Duodenal mucosa (tissue), 2 donors: ENCODE measurements around the gene DDAH1.

Source experiments
- H3K27ac ChIP-seq: one replicate; pipeline ENCODE4 v1.7.0; 2013; ENCODE audit warnings: low read depth, low read length
- H3K27me3 ChIP-seq, 2 donors: one replicate each; pipeline ENCODE4 v1.7.0; 2013; ENCODE audit warnings: low read length in 2 of 2, control low read depth in 1 of 2; ENCODE audit not compliant: insufficient read depth in 2 of 2, control insufficient read depth in 1 of 2
- H3K36me3 ChIP-seq, 2 donors: one replicate each; pipeline ENCODE4 v1.7.0; 2013; ENCODE audit warnings: low read length in 2 of 2, control low read depth in 1 of 2; ENCODE audit not compliant: insufficient read depth in 2 of 2, control insufficient read depth in 1 of 2
- H3K4me1 ChIP-seq, 2 donors: one replicate each; pipeline ENCODE4 v1.7.0; 2013; ENCODE audit warnings: low read length in 2 of 2, control low read depth in 1 of 2; ENCODE audit not compliant: insufficient read depth in 2 of 2, control insufficient read depth in 1 of 2
- H3K4me3 ChIP-seq, 2 donors: one replicate each; pipeline ENCODE4 v1.7.0; 2013; ENCODE audit warnings: low read length in 2 of 2, low read depth in 1 of 2
- H3K9ac ChIP-seq, 2 donors: one replicate each; pipeline ENCODE4 v1.7.0; 2013; ENCODE audit warnings: low read length in 2 of 2, low read depth in 1 of 2
- H3K9me3 ChIP-seq, 2 donors: one replicate each; pipeline ENCODE4 v1.7.0; 2013; ENCODE audit warnings: low read length in 2 of 2, control low read depth in 1 of 2; ENCODE audit not compliant: control insufficient read depth in 1 of 2

The DDAH1 gene

DNA sequence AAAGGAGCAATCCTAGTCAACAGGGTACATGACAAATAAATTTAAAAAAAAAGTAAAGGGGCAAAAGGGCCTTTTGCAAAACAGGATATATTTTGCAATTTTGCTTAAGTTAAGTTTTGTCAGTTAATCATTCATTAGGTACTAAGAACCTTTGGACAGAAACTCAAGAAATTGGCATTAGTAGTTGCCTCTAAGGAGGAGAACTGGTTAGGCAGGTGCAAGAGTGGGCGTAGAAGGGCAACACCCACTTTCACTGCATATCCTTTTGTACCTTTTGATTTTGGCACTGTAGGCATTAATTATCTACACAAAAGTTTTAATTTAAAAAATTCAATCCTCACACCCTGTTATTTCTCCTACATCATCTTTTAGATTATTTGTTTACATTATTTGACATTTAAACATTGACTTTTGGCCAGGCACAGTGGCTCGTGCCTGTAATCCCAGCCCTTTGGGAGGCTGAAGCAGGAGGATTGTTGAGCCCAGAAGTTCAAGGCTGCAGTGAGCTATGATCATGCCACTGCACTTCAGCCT is 4.3 kb downstream of the DDAH1 start:
- Histone ChIP-seq H3K9me3 (no peaks in the 10 kb centered on the region), H3K9ac (no peak overlapping the region), H3K4me3 (peak overlapping the region; percentile 19 to 42), H3K27me3 (no peaks in the 10 kb centered on the region), H3K4me1 (peaks cover 23 to 50% of the 10 kb centered on the region in 2 donors), H3K36me3 (no peaks in the 10 kb centered on the region), H3K27ac (no peak overlapping the region)

DNA sequence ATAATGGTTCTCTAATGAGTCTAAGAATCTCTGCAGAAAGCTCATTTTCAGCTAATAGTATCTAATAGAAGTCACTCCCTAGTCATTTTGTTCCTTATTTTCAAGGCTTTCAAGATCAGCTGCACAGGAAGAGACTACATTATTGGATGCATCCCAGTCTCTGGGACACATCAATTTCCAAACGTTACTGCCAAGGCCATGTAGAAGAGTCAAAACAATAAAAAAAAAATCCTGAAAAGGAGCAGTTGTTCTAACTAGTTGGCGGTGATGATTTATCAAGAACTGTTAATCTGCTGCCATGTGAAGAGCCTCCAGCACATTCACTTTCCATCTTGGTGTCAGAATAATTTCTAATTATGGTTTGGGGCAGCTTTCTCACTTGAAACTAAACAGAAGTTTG is 5.7 kb downstream of the DDAH1 start:
- Histone ChIP-seq H3K27me3 (no peaks in the 10 kb centered on the region), H3K9me3 (no peaks in the 10 kb centered on the region), H3K4me3 (no peak overlapping the region), H3K36me3 (no peaks in the 10 kb centered on the region), H3K27ac (no peak overlapping the region), H3K9ac (no peak overlapping the region), H3K4me1 (peaks cover 21 to 47% of the 10 kb centered on the region in 2 donors)

DNA sequence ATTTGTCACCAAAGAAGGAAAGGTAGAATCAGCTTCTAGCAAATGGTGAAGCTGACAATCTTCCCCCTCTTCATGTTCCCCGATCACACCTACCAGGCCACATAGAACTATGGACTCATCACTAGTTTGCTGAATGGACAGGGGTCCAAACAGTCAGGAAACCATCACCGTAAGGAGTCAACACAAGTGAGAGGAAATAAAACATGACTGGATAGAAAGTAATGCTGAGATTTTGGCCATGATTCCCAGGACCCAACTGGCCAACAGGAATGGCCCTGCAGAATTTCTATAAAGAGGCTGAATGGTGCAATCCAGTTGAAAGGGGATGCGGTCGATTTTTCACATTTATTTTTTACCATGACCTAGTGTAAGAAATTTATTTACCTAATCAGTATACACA is 10.7 kb downstream of the DDAH1 start:
- Histone ChIP-seq H3K9ac (no peak overlapping the region), H3K27me3 (no peaks in the 10 kb centered on the region), H3K4me1 (peaks cover 0 to 23% of the 10 kb centered on the region in 2 donors), H3K4me3 (no peak overlapping the region), H3K27ac (no peak overlapping the region), H3K36me3 (no peaks in the 10 kb centered on the region), H3K9me3 (no peaks in the 10 kb centered on the region)

DNA sequence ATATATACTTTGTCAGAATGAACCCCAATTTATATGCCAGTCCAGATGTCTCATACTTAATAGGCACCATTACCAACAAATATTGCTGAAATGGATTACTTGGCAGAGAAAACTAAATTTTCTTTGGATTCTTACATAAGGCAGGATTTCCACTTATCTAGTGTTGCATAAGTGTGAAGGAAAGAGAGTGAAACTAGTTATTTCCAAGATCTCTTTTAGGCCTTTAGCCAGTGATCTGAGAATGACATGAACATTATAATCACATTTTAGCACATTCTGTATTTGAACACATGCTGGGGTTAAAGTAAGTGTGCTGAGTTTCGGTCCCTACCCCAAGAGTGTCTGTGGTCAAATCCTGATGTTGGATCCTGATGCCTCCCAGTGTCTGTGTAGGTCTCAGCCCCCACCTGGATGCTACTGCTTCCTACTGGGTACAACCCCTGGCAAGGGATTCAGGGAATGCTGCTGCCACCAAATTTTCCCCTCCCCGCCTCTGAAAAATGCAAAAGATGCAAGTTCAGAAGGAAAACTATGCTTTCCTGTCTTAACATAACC is 11.2 kb downstream of the DDAH1 start:
- no peaks in the 10 kb centered on the region for H3K27me3 ChIP-seq
- H3K36me3 ChIP-seq: no peaks in the 10 kb centered on the region
- H3K4me1 ChIP-seq: peaks cover 0 to 24% of the 10 kb centered on the region in 2 donors
- H3K9ac ChIP-seq: no peak overlapping the region
- H3K4me3 ChIP-seq: no peak overlapping the region
- H3K9me3 ChIP-seq: no peaks in the 10 kb centered on the region
- no peak overlapping the region for H3K27ac ChIP-seq

DNA sequence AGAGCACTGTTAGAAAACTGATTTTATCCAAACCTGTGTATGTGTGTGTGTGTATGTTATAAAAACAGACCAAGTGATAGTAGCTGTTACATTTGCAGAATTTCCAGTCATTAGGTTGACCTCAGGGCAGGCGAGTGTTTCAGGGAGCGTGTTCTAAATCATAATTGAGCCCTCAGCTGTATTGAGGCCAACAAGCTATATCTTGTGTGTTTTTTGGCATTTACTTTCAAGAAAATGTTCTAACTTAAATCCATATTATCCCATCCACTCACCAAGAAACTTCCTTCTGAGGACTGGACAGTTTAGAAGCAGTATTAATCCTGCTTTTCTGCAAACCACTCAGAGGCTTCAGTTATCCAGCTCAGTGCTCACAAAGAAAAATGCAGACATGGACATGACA is 12.0 kb downstream of the DDAH1 start:
- no peak overlapping the region for H3K4me3 ChIP-seq
- H3K9ac ChIP-seq: no peak overlapping the region
- H3K9me3 ChIP-seq: no peaks in the 10 kb centered on the region
- no peak overlapping the region for H3K27ac ChIP-seq
- H3K36me3 ChIP-seq: no peaks in the 10 kb centered on the region
- H3K27me3 ChIP-seq: no peaks in the 10 kb centered on the region
- H3K4me1 ChIP-seq: peaks cover 0 to 22% of the 10 kb centered on the region in 2 donors

DNA sequence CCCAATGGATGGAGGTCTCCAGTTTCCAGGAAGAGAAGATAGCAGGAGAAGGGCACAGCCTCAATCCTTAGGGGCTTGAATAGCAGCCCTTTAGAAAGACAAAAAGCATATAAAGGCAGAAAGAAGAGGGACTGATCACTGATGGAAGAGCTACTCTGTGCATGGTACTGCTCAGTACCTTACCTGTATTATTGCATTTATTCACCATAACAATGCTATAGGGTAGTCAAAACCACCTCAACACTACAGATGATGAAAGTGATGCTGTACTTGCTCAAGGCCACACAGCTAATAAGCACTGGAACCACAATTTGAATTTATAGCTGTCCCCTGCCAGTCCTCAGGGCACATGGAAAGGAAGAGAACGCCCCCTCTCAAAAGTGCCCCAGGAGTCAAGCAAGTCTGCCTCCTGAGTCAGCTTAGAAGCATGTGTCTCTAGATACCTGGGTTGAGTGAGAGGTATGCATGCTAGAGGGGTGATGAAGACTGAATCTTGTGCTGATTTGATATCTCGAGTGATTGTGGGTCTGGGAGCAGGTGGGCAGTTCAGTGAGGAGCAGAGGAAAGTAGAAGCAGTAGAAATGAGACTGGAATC is 13.6 kb downstream of the DDAH1 start:
- H3K27ac ChIP-seq: no peak overlapping the region
- no peak overlapping the region for H3K9ac ChIP-seq
- H3K36me3 ChIP-seq: no peaks in the 10 kb centered on the region
- H3K27me3 ChIP-seq: no peaks in the 10 kb centered on the region
- no peak overlapping the region for H3K4me3 ChIP-seq
- no peaks in the 10 kb centered on the region for H3K9me3 ChIP-seq
- H3K4me1 ChIP-seq: peaks cover 0 to 25% of the 10 kb centered on the region in 2 donors

DNA sequence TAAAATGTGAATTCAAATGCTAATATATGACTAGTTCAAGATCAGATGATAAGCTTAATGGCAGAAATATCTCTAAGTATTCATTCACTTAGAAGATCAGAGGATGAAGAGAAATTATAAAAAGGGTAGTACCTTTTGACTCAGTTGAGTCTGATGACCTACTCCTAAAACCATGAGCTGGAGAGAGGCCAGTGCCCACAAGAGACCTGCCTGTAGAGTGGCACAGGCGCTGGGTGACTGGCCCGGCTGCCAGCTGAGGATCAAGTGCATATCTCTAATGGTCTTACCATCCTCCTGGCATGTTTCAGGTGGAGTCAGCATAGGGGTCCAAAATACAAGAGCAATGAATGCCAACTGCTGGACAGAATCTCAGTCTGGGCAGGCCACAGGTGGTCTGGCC is 14.1 kb downstream of the DDAH1 start:
- Histone ChIP-seq H3K9me3 (no peaks in the 10 kb centered on the region), H3K4me1 (peaks cover 0 to 25% of the 10 kb centered on the region in 2 donors), H3K36me3 (no peaks in the 10 kb centered on the region), H3K27me3 (no peaks in the 10 kb centered on the region), H3K4me3 (no peak overlapping the region), H3K9ac (no peak overlapping the region), H3K27ac (no peak overlapping the region)

DNA sequence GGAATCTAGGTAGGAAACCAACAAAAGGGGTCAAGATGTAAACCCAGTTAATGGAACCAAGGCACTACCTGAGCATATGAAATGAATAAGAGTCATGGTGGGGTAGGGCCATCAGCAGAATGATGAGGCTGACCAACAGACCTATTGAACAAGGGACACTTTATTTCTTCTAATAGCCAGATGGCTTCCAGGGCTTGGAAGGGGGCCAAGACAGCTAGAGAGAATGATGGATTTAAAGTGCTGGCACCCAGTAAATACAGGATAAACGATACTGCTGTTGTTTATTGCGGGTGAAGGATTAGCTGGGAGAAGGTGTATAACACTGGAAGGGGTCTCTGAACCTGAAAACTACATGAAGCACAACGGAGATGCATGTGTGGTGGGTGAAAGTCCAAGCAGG is 15.6 kb downstream of the DDAH1 start:
- Histone ChIP-seq H3K27ac (no peak overlapping the region), H3K4me3 (no peak overlapping the region), H3K4me1 (peaks cover 0 to 25% of the 10 kb centered on the region in 2 donors), H3K27me3 (no peaks in the 10 kb centered on the region), H3K36me3 (no peaks in the 10 kb centered on the region), H3K9ac (no peak overlapping the region), H3K9me3 (no peaks in the 10 kb centered on the region)

DNA sequence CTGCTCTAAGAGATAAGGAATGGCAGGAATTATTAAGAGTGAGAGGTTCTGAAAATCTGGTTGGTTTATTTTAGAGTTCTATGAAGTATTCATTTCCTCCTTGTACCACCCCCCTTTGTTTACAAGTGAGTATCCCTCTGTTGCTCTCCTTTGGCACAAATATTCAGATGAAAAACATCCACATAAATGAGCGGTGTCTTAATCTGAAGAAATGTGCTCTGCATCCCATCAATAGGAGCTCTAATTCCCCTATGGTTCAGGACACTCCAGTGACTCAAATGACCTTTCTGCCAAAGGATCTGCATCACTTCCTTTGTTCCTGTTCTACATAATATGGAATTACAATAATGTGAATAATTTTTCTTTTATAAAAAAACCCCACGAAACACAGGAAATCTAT is 16.6 kb downstream of the DDAH1 start:
- Histone ChIP-seq H3K27me3 (no peaks in the 10 kb centered on the region), H3K9me3 (no peaks in the 10 kb centered on the region), H3K4me3 (no peak overlapping the region), H3K9ac (no peak overlapping the region), H3K27ac (no peak overlapping the region), H3K36me3 (no peaks in the 10 kb centered on the region), H3K4me1 (peaks cover 0 to 16% of the 10 kb centered on the region in 2 donors)

DNA sequence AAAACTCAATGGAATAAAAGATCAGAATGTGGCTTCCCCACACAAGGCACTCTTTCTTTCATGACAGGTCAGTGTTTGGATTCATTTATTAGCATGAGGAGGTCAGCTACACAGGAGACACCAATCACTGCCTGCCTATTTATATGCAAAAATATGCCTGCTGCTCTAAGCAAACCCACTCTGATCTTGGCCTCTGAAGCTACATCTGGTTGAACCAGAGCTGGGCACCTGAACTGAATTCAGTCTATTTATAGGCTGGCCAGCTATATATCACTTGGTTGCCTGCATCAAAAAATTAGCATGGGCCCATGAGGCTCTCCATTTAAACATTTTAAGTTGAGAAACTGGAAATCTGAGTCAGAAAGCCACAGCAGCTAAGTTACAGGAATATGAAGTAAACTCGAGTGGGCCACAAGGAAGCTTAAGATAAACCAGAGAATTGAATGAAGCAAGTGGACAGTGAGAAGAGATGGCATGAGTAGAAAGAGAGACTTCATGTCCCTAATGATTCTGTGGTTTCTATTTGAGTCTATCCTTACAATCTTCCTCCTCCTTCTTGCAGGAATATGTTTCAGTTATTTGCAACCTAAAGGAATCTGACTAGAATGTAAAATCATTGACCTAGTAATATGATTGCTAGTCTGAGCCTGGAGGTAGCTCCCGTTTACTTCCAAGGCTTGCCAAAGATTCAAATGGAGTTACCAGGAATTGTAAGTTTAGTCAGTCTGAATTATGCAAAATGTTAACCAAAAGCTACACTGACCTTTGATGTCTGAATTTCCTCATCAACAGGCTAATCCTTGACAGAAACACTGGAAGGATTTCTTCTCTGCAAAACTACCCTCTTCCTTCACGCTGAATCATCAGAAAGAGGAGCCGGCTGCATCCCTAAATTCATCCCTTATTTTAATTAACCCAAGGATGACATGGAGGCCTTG is 17.7 kb downstream of the DDAH1 start:
- Histone ChIP-seq H3K4me1 (peaks cover 0 to 12% of the 10 kb centered on the region in 2 donors), H3K27ac (no peak overlapping the region)

More for the DNA sequence above, 17.7 kb downstream of the DDAH1 start:
- H3K9ac ChIP-seq: no peak overlapping the region
- no peak overlapping the region for H3K4me3 ChIP-seq
- H3K36me3 ChIP-seq: no peaks in the 10 kb centered on the region
- H3K9me3 ChIP-seq: no peaks in the 10 kb centered on the region
- no peaks in the 10 kb centered on the region for H3K27me3 ChIP-seq
